GM23338 (cell line): ENCODE results near the gene ZMYM4. TPM values are rescaled to one million over a fixed set of nuclear protein-coding genes. Genes with fewer than 3 reads are reported as not detected.

Experiments used
- ATAC-seq: fragments of 200-7000 bp; cut with Tn5 transposase; 3 replicates; pipeline ENCODE4 v1.9.1; 2020
- DNase-seq: peaks from one replicate; pipeline ENCODE4 v3.0.0-alpha.2; 2015; ENCODE audit warnings: low spot score
- H2AFZ ChIP-seq: fragments of 200-600 bp; sonication (generic); 2 replicates; pipeline ENCODE4 v1.8.0; 2016; ENCODE audit warnings: antibody characterized with exemption, mild to moderate bottlenecking, moderate library complexity
- H3F3A ChIP-seq: fragments of 200-600 bp; sonication (generic); replicated peaks from 2 replicates; pipeline ENCODE4 v1.8.0; 2017; ENCODE audit warnings: antibody characterized with exemption, mixed run types, low read depth
- H3K27ac ChIP-seq: fragments of 200-600 bp; sonication (generic); 2 replicates; pipeline ENCODE4 v1.6.1; 2016; ENCODE audit warnings: low read depth
- H3K27me3 ChIP-seq: fragments of 200-600 bp; sonication (generic); 2 replicates; pipeline ENCODE4 v1.8.0; 2016; ENCODE audit warnings: mild to moderate bottlenecking, mixed run types, moderate library complexity; ENCODE audit not compliant: insufficient read depth
- H3K36me3 ChIP-seq: fragments of 200-600 bp; sonication (generic); 2 replicates; pipeline ENCODE4 v1.8.0; 2016; ENCODE audit warnings: mild to moderate bottlenecking; ENCODE audit not compliant: insufficient read depth
- H3K4me1 ChIP-seq: fragments of 200-600 bp; sonication (generic); 2 replicates; pipeline ENCODE4 v1.8.0; 2016; ENCODE audit warnings: mild to moderate bottlenecking, moderate library complexity; ENCODE audit not compliant: insufficient read depth
- H3K4me2 ChIP-seq: fragments of 200-600 bp; sonication (generic); 2 replicates; pipeline ENCODE4 v1.7.1; 2017; ENCODE audit warnings: mixed run types
- H3K4me3 ChIP-seq: fragments of 200-600 bp; sonication (generic); 2 replicates; pipeline ENCODE4 v1.6.1; 2016; ENCODE audit warnings: mixed run types
- H3K79me2 ChIP-seq: fragments of 200-600 bp; sonication (generic); replicated peaks from 2 replicates; pipeline ENCODE4 v1.8.0; 2017; ENCODE audit warnings: mild to moderate bottlenecking; ENCODE audit not compliant: insufficient read depth
- H3K9me2 ChIP-seq: fragments of 200-600 bp; sonication (generic); 2 replicates; pipeline ENCODE4 v1.8.0; 2017; ENCODE audit not compliant: insufficient read depth
- H4K20me1 ChIP-seq: fragments of 200-600 bp; sonication (generic); replicated peaks from 2 replicates; pipeline ENCODE4 v1.8.0; 2017; ENCODE audit warnings: mild to moderate bottlenecking; ENCODE audit not compliant: insufficient read depth
- H3K27ac Mint-ChIP-seq: 2 replicates; pipeline ENCODE4 v1.8.0; 2020; ENCODE audit warnings: inconsistent platforms, mild to moderate bottlenecking, moderate library complexity, mixed read lengths
- H3K27me3 Mint-ChIP-seq: 3 replicates; pipeline ENCODE4 v1.8.0; 2022; ENCODE audit warnings: low read depth, mild to moderate bottlenecking, moderate library complexity, mixed read lengths, inconsistent platforms; ENCODE audit not compliant: insufficient read depth, poor library complexity
- H3K36me3 Mint-ChIP-seq: 3 replicates; pipeline ENCODE4 v1.8.0; 2021; ENCODE audit warnings: low read depth, mild to moderate bottlenecking, inconsistent platforms, moderate library complexity, mixed read lengths
- H3K4me1 Mint-ChIP-seq: 3 replicates; pipeline ENCODE4 v1.8.0; 2020; ENCODE audit warnings: mild to moderate bottlenecking, inconsistent platforms, mixed read lengths
- H3K4me3 Mint-ChIP-seq: 3 replicates; pipeline ENCODE4 v1.8.0; 2021; ENCODE audit warnings: moderate library complexity, mild to moderate bottlenecking, inconsistent platforms, mixed read lengths
- H3K9me3 Mint-ChIP-seq: 3 replicates; pipeline ENCODE4 v1.8.0; 2020; ENCODE audit warnings: moderate library complexity, mild to moderate bottlenecking, inconsistent platforms, mixed read lengths
- CREB1 ChIP-seq: fragments of 250-450 bp; sonication (Bioruptor Pico); IDR thresholded peaks from 2 replicates; pipeline ENCODE4 v1.5.0; 2020; ENCODE audit warnings: low read depth, mild to moderate bottlenecking, moderate library complexity
- EZH2 ChIP-seq: fragments of 200-600 bp; sonication (generic); IDR thresholded peaks from one replicate; pipeline ENCODE4 v1.8.0; 2017; ENCODE audit warnings: antibody characterized with exemption, mild to moderate bottlenecking, low read depth; ENCODE audit not compliant: unreplicated experiment
- EZH2phosphoT487 ChIP-seq: fragments of 200-600 bp; sonication (generic); IDR thresholded peaks from one replicate; pipeline ENCODE4 v1.8.1; 2018; ENCODE audit warnings: antibody characterized with exemption; ENCODE audit not compliant: unreplicated experiment
- JUNB ChIP-seq: IDR thresholded peaks from one replicate; pipeline ENCODE4 v1.6.1; 2016; ENCODE audit warnings: antibody characterized with exemption; ENCODE audit not compliant: unreplicated experiment
- NANOG ChIP-seq: IDR thresholded peaks from 2 replicates; pipeline ENCODE4 v1.6.1; 2016; ENCODE audit warnings: antibody characterized with exemption, borderline replicate concordance
- POLR2AphosphoS5 ChIP-seq: IDR thresholded peaks from 2 replicates; pipeline ENCODE4 v1.6.1; 2016; ENCODE audit warnings: antibody characterized with exemption, low read depth
- REST ChIP-seq: IDR thresholded peaks from one replicate; pipeline ENCODE4 v1.6.1; 2018; ENCODE audit warnings: antibody characterized with exemption; ENCODE audit not compliant: unreplicated experiment
- ZNF331 ChIP-seq: fragments of 250-450 bp; sonication (Bioruptor Pico); IDR thresholded peaks from 2 replicates; pipeline ENCODE4 v1.5.0; 2020; ENCODE audit warnings: low read depth, mild to moderate bottlenecking, moderate library complexity
- ZNF462 ChIP-seq: fragments of 250-450 bp; sonication (Bioruptor Pico); IDR thresholded peaks from 2 replicates; pipeline ENCODE4 v1.5.0; 2020; ENCODE audit warnings: mild to moderate bottlenecking, moderate library complexity
- polyA plus RNA-seq: library from polyadenylated mRNA; unstranded; fragments of >200 nt; fragmentation: Nextera tagmentation; extraction: Ambion mirVana; gene quantifications from 2 replicates; pipeline ENCODE4 v1.2.1, GENCODE V29; 2016
- total RNA-seq: library from RNA; depleted of rRNA; stranded (reverse); fragments of >200 nt; shearing (Covaris generic); gene quantifications from 2 replicates; pipeline ENCODE4 v1.2.3, GENCODE V29; 2014
- TF ChIP-seq, protein P1 (sequence below): IDR thresholded peaks from 2 replicates; pipeline ENCODE4 v1.6.1; 2016; ENCODE audit warnings: antibody characterized with exemption

The ZMYM4 gene
- total and polyA plus RNA-seq, 2 experiments from 2014 or later = 65.4 to 68.5 TPM

DNA sequence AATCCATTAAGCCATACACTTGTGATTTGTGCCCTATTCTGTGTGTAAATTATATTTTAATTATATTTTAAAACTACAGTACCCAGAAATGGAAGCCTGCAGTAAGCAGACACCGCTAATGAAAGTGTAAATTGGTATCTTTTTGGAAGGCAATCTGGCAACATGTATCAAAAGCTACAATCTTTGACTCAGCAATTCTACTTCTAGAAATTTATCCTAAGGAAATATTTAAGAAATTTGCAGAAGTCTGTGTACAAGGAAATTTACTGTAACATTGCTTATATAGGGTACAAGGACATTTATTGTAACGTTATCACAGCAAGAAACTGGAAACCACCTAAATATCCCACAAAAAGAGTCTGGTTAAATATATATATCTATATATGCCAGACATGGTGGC, 14.6 kb upstream of the ZMYM4 start:
- H3K4me3 Mint-ChIP-seq = no peak overlapping the region
- peaks cover 3% of the 10 kb centered on the region for H3K27me3 Mint-ChIP-seq
- TF ChIP-seq POLR2AphosphoS5 = no peak
- no peak for TF ChIP-seq EZH2
- no peak for TF ChIP-seq NANOG
- TF ChIP-seq JUNB = no peak
- TF ChIP-seq ZNF331 (CRISPR knock-in tag) = no peak
- no peak for TF ChIP-seq CREB1 (CRISPR knock-in tag)
- TF ChIP-seq EZH2phosphoT487 = no peak
- TF ChIP-seq ZNF462 (CRISPR knock-in tag) = no peak
- no peaks in the 10 kb centered on the region for H3K9me3 Mint-ChIP-seq
- Histone ChIP-seq H3K4me3 (no peak overlapping the region), H3K9me2 (no peaks in the 10 kb centered on the region), H3K36me3 (no peaks in the 10 kb centered on the region), H3K4me2 (no peak overlapping the region), H3F3A (no peaks in the 10 kb centered on the region), H3K27ac (no peak overlapping the region), H3K27me3 (no peaks in the 10 kb centered on the region), H3K79me2 (no peaks in the 10 kb centered on the region), H4K20me1 (no peaks in the 10 kb centered on the region), H3K4me1 (no peaks in the 10 kb centered on the region), H2AFZ (no peak overlapping the region)
- DNase-seq (no peak), ATAC-seq (no peak)
- no peaks in the 10 kb centered on the region for H3K4me1 Mint-ChIP-seq
- H3K36me3 Mint-ChIP-seq = no peaks in the 10 kb centered on the region
- no peak overlapping the region for H3K27ac Mint-ChIP-seq

GRCh38 chr1:35255276-35255675, 13.2 kb upstream of the ZMYM4 start:
- ATAC-seq = no peak
- Histone ChIP-seq H3K79me2 (no peaks in the 10 kb centered on the region), H3K4me1 (no peaks in the 10 kb centered on the region), H4K20me1 (no peaks in the 10 kb centered on the region), H3K4me2 (no peak overlapping the region), H3K9me2 (no peaks in the 10 kb centered on the region), H3K27me3 (no peaks in the 10 kb centered on the region), H3F3A (no peaks in the 10 kb centered on the region), H3K36me3 (no peaks in the 10 kb centered on the region), H2AFZ (no peak overlapping the region), H3K27ac (no peak overlapping the region), H3K4me3 (no peak overlapping the region)
- Mint-ChIP-seq H3K27me3 (peaks cover 2% of the 10 kb centered on the region), H3K27ac (no peak overlapping the region), H3K4me1 (no peaks in the 10 kb centered on the region), H3K36me3 (no peaks in the 10 kb centered on the region), H3K9me3 (no peaks in the 10 kb centered on the region), H3K4me3 (no peak overlapping the region)
- no peak for DNase-seq
- TF ChIP-seq ZNF331 (CRISPR knock-in tag) (no peak), CREB1 (CRISPR knock-in tag) (no peak), JUNB (no peak), REST (no peak), POLR2AphosphoS5 (no peak)
- TF ChIP-seq, protein P1, sequence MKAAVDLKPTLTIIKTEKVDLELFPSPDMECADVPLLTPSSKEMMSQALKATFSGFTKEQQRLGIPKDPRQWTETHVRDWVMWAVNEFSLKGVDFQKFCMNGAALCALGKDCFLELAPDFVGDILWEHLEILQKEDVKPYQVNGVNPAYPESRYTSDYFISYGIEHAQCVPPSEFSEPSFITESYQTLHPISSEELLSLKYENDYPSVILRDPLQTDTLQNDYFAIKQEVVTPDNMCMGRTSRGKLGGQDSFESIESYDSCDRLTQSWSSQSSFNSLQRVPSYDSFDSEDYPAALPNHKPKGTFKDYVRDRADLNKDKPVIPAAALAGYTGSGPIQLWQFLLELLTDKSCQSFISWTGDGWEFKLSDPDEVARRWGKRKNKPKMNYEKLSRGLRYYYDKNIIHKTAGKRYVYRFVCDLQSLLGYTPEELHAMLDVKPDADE = no peak
